Measurements from ENCODE around the gene ST3GAL4. TPM values are rescaled to one million over a fixed set of nuclear protein-coding genes. Genes with fewer than 3 reads are reported as not detected.

The ST3GAL4 gene
- total and polyA plus RNA-seq, 10 of the 15 experiments (the other 5 are each of a cell fraction or from before 2014, with no cell fraction given), result 3.8 to 8.1 (median 6.5) TPM; not detected in 2

DNA sequence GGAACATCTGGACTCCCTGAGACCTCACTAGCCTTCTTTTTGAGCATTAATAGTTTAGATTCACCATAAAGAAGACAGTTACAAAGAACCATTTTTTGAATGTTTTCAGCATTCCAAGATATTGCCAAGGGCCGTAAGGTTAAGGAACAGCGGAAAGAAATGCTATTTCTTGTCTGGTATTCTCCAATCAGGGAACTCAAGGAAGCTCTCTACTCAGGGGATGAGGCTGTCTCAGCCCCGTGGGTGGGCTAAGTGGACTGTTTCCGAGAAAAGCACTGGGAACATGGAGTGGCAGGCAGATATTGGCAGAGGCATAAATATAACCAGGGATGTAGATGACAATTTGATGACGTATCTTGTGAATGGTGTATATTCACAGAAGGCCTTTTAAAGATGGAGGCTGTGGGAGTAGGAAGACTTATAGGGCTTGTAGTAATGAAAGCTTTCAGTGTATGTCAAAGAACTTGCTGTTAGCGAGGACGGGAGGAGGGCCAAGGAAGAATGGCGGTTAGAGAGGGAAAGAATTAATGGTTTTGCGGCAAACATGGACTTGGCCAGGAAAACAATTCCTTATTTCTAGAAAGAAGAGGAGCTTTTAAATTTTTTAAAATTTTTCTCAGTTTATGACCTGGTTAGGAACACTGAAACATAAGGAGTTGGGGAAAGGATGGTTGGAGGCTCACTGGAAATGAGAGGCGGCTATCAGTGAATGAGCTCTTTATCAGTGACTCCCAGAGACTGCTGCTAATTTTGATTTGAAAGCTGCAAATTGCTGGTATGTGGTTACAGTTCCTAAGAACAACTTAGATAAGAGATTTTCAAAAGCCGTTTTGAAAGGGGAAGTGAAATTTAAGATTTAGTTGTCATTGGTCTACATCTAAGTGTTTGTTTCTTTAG lies 64.6 kb downstream of the ST3GAL4 start:
- no TSS peak for BruUV-seq (replicated peaks)
- peak overlapping the region; percentile 87 for H3K4me2 ChIP-seq (ENCODE audit: control insufficient read depth, insufficient read depth)
- FAIRE-seq, result peak; percentile 89
- TF ChIP-seq, protein P1, sequence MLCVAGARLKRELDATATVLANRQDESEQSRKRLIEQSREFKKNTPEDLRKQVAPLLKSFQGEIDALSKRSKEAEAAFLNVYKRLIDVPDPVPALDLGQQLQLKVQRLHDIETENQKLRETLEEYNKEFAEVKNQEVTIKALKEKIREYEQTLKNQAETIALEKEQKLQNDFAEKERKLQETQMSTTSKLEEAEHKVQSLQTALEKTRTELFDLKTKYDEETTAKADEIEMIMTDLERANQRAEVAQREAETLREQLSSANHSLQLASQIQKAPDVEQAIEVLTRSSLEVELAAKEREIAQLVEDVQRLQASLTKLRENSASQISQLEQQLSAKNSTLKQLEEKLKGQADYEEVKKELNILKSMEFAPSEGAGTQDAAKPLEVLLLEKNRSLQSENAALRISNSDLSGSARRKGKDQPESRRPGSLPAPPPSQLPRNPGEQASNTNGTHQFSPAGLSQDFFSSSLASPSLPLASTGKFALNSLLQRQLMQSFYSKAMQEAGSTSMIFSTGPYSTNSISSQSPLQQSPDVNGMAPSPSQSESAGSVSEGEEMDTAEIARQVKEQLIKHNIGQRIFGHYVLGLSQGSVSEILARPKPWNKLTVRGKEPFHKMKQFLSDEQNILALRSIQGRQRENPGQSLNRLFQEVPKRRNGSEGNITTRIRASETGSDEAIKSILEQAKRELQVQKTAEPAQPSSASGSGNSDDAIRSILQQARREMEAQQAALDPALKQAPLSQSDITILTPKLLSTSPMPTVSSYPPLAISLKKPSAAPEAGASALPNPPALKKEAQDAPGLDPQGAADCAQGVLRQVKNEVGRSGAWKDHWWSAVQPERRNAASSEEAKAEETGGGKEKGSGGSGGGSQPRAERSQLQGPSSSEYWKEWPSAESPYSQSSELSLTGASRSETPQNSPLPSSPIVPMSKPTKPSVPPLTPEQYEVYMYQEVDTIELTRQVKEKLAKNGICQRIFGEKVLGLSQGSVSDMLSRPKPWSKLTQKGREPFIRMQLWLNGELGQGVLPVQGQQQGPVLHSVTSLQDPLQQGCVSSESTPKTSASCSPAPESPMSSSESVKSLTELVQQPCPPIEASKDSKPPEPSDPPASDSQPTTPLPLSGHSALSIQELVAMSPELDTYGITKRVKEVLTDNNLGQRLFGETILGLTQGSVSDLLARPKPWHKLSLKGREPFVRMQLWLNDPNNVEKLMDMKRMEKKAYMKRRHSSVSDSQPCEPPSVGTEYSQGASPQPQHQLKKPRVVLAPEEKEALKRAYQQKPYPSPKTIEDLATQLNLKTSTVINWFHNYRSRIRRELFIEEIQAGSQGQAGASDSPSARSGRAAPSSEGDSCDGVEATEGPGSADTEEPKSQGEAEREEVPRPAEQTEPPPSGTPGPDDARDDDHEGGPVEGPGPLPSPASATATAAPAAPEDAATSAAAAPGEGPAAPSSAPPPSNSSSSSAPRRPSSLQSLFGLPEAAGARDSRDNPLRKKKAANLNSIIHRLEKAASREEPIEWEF (IDR thresholded peaks at IDR 0.05; ENCODE audit: insufficient replicate concordance, low read depth, low read length), result no peak
- TF ChIP-seq PAX8 (IDR thresholded peaks at IDR 0.05) (no peak), GABPA (IDR thresholded peaks at IDR 0.05; ENCODE audit: low read depth) (0 out of 2 replicates have a peak, but pooled peaks have one; percentile 26), NR2C1 (IDR thresholded peaks at IDR 0.05) (no peak), CHD2 (IDR thresholded peaks at IDR 0.05; ENCODE audit: borderline replicate concordance, low read depth, low read length) (no peak), MTA2 (IDR thresholded peaks at IDR 0.05; ENCODE audit: low read depth) (peak; percentile 91), LARP7 (IDR thresholded peaks at IDR 0.05) (no peak), PML (IDR thresholded peaks at IDR 0.05; ENCODE audit: low read length) (no peak), JUND (IDR thresholded peaks at IDR 0.05; ENCODE audit: low read depth, low read length) (no peak), SREBF1 (IDR thresholded peaks at IDR 0.05; ENCODE audit: low read length) (no peak), NRF1 (conservative IDR thresholded peaks at IDR 0.05; ENCODE audit: low read depth, low read length) (no peak), CREB1 (IDR thresholded peaks at IDR 0.05; ENCODE audit: low read depth) (no peak), NR2C2 (IDR thresholded peaks at IDR 0.05; ENCODE audit: borderline replicate concordance, control insufficient read depth, insufficient read length, low read depth) (no peak)
- TF ChIP-seq, protein P2, sequence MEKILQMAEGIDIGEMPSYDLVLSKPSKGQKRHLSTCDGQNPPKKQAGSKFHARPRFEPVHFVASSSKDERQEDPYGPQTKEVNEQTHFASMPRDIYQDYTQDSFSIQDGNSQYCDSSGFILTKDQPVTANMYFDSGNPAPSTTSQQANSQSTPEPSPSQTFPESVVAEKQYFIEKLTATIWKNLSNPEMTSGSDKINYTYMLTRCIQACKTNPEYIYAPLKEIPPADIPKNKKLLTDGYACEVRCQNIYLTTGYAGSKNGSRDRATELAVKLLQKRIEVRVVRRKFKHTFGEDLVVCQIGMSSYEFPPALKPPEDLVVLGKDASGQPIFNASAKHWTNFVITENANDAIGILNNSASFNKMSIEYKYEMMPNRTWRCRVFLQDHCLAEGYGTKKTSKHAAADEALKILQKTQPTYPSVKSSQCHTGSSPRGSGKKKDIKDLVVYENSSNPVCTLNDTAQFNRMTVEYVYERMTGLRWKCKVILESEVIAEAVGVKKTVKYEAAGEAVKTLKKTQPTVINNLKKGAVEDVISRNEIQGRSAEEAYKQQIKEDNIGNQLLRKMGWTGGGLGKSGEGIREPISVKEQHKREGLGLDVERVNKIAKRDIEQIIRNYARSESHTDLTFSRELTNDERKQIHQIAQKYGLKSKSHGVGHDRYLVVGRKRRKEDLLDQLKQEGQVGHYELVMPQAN (conservative IDR thresholded peaks at IDR 0.05), result no peak

More for the DNA sequence above, 64.6 kb downstream of the ST3GAL4 start:
- intact Hi-C loops (cut with micrococcal nuclease; ENCODE audit: unreplicated experiment), result loop anchor here (2.0 to 5.0 kb wide), 2 partner anchors 63 to 109 kb away; partner anchors contain the start of gene ST3GAL4
- ChIA-PET SMC1A (ENCODE audit: uncharacterized antibody, unreplicated experiment) (interaction anchor here (0.7 to 2.5 kb wide), 15 partner anchors 9 to 648 kb away, joined by 3 to 12 read pairs (median 3); no protein-coding TSS in a partner anchor), RAD21 (ENCODE audit: unreplicated experiment) (interaction anchor here (0.8 to 2.4 kb wide), 4 partner anchors 61 to 109 kb away, joined by 5 to 16 read pairs (median 8); no protein-coding TSS in a partner anchor), CTCF (interaction anchor here (0.9 to 1.7 kb wide), 9 partner anchors 9 to 112 kb away, joined by 4 to 14 read pairs (median 7); no protein-coding TSS in a partner anchor), POLR2A (interaction anchor here (0.6 to 1.0 kb wide), 2 partner anchors 109 to 116 kb away, joined by 3 to 4 read pairs; partner anchors contain the start of gene DCPS)
- H3K4me3 ChIP-seq, result peak overlapping the region; percentile 33; the same call in 1 of the 2 replicates
- H3K27ac ChIP-seq (ENCODE audit: control insufficient read depth, insufficient read depth), result peak overlapping the region; percentile 25; the same call in 1 of the 2 replicates
- DNase-seq (ENCODE audit: low read depth, low spot score) (peak; percentile 60), ATAC-seq (peak; percentile 86)
- peak overlapping the region; percentile 32; the same call in 1 of the 2 replicates for H3K9ac ChIP-seq (ENCODE audit: control insufficient read depth, insufficient read depth, low read length)
- no peaks in the 10 kb centered on the region for H3K9me3 ChIP-seq (replicated peaks; ENCODE audit: control insufficient read depth, insufficient read depth, low read length)
- peaks cover 0 to 2% of the 10 kb centered on the region in 2 experiments; a peak in 2 of 4 replicates for H3K27me3 ChIP-seq (replicated peaks in 1 of 2; ENCODE audit: control insufficient read depth in 2 of 2, insufficient read depth in 2 of 2, low read length in 1 of 2)
- H3K36me3 ChIP-seq (ENCODE audit: control insufficient read depth in 2 of 2, insufficient read depth in 2 of 2, low read length in 1 of 2), result no peaks in the 10 kb centered on the region
- H2AFZ ChIP-seq (ENCODE audit: control insufficient read depth, low read depth, low read length), result peak overlapping the region; percentile 15
- peaks cover 13% of the 10 kb centered on the region for H3K4me1 ChIP-seq (ENCODE audit: control insufficient read depth, insufficient read depth, low read length)
- WGBS (ENCODE audit: insufficient coverage, insufficient replicate concordance, low lambda C conversion rate, missing lambda C conversion rate), result 38% methylated on average over 11 of the region's 11 CpGs
- in situ Hi-C loops (cut with MboI), result no loop called here
- H3K79me2 ChIP-seq (ENCODE audit: control insufficient read depth, insufficient read depth, low read length), result no peaks in the 10 kb centered on the region
- no peaks in the 10 kb centered on the region for H4K20me1 ChIP-seq (ENCODE audit: control insufficient read depth, insufficient read depth)

All from GM12878 (cell line).